Transverse colon (tissue), 4 donors: ENCODE data around the gene VPS11. TPM values are rescaled to one million over a fixed set of nuclear protein-coding genes. Genes with fewer than 3 reads are reported as not detected.

Experiments
- DNase-seq: peaks from one replicate; pipeline ENCODE4 v3.0.0-alpha.2; 2019
- H3K27ac ChIP-seq, 4 donors: fragments of 200-600 bp; sonication (generic); 2 replicates each; pipeline ENCODE4 v1.5.1; 2016 to 2018; ENCODE audit warnings: inconsistent platforms in 4 of 4
- H3K27me3 ChIP-seq: fragments of 200-600 bp; sonication (generic); 2 replicates; pipeline ENCODE4 v1.5.1; 2017; ENCODE audit warnings: inconsistent platforms
- H3K36me3 ChIP-seq, 4 donors: fragments of 200-600 bp; sonication (generic); 2 replicates each; pipeline ENCODE4 v1.5.1; 2017 to 2019; ENCODE audit warnings: inconsistent platforms in 4 of 4
- H3K4me1 ChIP-seq, 4 donors: fragments of 200-600 bp; sonication (generic); 2 replicates each; pipeline ENCODE4 v1.5.1; 2017 to 2020; ENCODE audit warnings: inconsistent platforms in 4 of 4
- H3K4me3 ChIP-seq, 4 donors: fragments of 200-600 bp; sonication (generic); 1 replicate in 1 of 4; 2 replicates in 3 of 4; pipeline versions ENCODE4 v1.5.1 to v1.6.1; 2017 to 2019; ENCODE audit warnings: inconsistent platforms in 4 of 4
- H3K9me3 ChIP-seq, 2 donors: fragments of 200-600 bp; sonication (generic); 2 replicates each; pipeline ENCODE4 v1.5.1; 2017 to 2019; ENCODE audit warnings: inconsistent platforms in 2 of 2
- EP300 ChIP-seq: sonication (generic); formaldehyde crosslinking; IDR thresholded peaks from one replicate; pipeline ENCODE4 v1.6.1; 2017; ENCODE audit warnings: antibody characterized with exemption, low read depth
- POLR2A ChIP-seq: fragments of 450-650 bp; IDR thresholded peaks from one replicate; pipeline ENCODE4 v1.6.1; 2016; ENCODE audit warnings: antibody characterized with exemption, mild to moderate bottlenecking, moderate library complexity
- POLR2AphosphoS5 ChIP-seq, 3 donors: sonication (generic); formaldehyde crosslinking; IDR thresholded peaks; one replicate each; pipeline ENCODE4 v1.6.1; 2016; ENCODE audit warnings: antibody characterized with exemption in 3 of 3
- WGBS, 2 donors: methylation state at CpG; one replicate each; pipeline ENCODE4 v1.1.5; 2018; ENCODE audit warnings: low coverage in 1 of 2; 5-methylcytosine and 5-hydroxymethylcytosine counted together
- in situ Hi-C, 4 donors: fragments of 200-750 bp; cut with MboI; loops; one replicate each; pipeline versions ENCODE4 v1.15.0 to v1.15.1; 2017; ENCODE audit warnings: low sequenced_read_pairs in 3 of 4, low pct_ligation_motif_present in 1 of 4, low pct_unique_long_range_greater_than_20kb in 1 of 4
- intact Hi-C: fragments of 100-400 bp; cut with DNase I; formaldehyde crosslinking; loops from one replicate; pipeline ENCODE4 v1.15.1; 2023; ENCODE audit warnings: low total_unique reads
- total RNA-seq, 4 donors: library from RNA; depleted of rRNA; stranded (reverse); fragments of >200 nt; gene quantifications; one replicate each; pipeline ENCODE4 v1.1.0, GENCODE V29; 2016
- TF ChIP-seq, protein P1 (sequence below), 5 experiments: fragments of 200-600 bp in 3 of 5; fragments of 450-650 bp in 2 of 5; sonication (generic) in 3 of 5; IDR thresholded peaks; 1 replicate in 2 of 5; 2 replicates in 3 of 5; pipeline ENCODE4 v1.5.1; 2016 to 2017; ENCODE audit warnings: antibody characterized with exemption in 5 of 5, inconsistent platforms in 3 of 5, mild to moderate bottlenecking in 2 of 5, moderate library complexity in 1 of 5

Gene VPS11
- total RNA-seq, 4 donors from 2014 or later, result 19.8 to 122 (median 31.2) TPM

DNA sequence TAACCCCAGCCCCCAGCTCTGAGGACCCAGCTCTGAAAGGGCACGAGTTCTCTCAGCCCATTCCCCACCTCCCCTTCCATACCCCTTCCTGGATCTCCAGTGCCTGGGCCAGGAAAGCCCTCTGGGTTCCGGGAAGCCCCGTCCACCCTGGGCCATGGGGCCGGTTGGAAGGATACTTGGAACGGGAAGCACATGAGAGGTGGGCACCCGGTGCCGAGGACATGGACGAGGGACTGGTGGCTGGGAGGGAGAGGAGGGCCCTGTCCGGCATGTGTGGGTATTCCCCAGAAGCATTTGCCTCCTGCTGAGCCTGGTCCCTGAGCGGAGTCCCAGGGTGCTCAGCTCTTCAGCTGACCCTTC lies 48.6 kb downstream of the VPS11 start:
- WGBS, 2 donors, result 93% methylated on average over 10 of the region's 10 CpGs; no CpG with 5 or more reads in 1 of the 2 donors
- H3K36me3 ChIP-seq, result peaks cover 0 to 22% (median 2%) of the 10 kb centered on the region in 4 donors
- no peak for TF ChIP-seq POLR2AphosphoS5 (IDR thresholded peaks at IDR 0.05)
- TF ChIP-seq POLR2A, result no peak
- no peak for TF ChIP-seq EP300
- TF ChIP-seq, protein P1, sequence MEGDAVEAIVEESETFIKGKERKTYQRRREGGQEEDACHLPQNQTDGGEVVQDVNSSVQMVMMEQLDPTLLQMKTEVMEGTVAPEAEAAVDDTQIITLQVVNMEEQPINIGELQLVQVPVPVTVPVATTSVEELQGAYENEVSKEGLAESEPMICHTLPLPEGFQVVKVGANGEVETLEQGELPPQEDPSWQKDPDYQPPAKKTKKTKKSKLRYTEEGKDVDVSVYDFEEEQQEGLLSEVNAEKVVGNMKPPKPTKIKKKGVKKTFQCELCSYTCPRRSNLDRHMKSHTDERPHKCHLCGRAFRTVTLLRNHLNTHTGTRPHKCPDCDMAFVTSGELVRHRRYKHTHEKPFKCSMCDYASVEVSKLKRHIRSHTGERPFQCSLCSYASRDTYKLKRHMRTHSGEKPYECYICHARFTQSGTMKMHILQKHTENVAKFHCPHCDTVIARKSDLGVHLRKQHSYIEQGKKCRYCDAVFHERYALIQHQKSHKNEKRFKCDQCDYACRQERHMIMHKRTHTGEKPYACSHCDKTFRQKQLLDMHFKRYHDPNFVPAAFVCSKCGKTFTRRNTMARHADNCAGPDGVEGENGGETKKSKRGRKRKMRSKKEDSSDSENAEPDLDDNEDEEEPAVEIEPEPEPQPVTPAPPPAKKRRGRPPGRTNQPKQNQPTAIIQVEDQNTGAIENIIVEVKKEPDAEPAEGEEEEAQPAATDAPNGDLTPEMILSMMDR (IDR thresholded peaks at IDR 0.05), result no peak
- no peak overlapping the region for H3K4me3 ChIP-seq
- H3K27me3 ChIP-seq, result no peaks in the 10 kb centered on the region
- no peak for DNase-seq
- intact Hi-C loops (no loop called here), in situ Hi-C loops (no loop called here)
- H3K4me1 ChIP-seq, result peaks cover 0 to 10% (median 6%) of the 10 kb centered on the region in 4 donors
- H3K9me3 ChIP-seq, result no peaks in the 10 kb centered on the region
- peak overlapping the region; percentile 32 to 48 (median 41) for H3K27ac ChIP-seq

DNA sequence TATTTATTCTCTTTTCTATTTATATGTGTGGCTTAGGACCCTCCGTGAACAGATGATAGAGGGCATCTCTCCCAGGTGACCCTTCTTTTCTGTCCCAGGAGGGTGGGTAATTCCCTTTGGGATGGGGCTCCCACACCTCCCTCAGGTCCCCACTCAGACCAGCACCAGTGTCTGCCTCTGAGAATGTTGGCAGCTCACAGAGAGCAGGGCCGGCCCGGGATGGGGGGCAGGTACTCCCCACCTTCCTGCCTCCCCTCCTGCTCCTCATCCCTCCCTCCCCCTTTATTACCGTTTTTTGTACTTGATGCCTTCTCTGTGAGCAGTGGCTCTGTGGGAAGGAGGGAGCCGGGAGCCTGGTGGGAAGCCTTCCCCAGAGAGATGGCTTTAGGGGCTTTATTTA lies 49.0 kb downstream of the VPS11 start:
- H3K4me1 ChIP-seq, result peaks cover 0 to 10% (median 6%) of the 10 kb centered on the region in 4 donors
- no peak for DNase-seq
- H3K4me3 ChIP-seq, result no peak overlapping the region
- WGBS, 2 donors, result 60 to 84% methylated on average over 2 to 5 of the region's 5 CpGs
- no peaks in the 10 kb centered on the region for H3K9me3 ChIP-seq
- H3K27me3 ChIP-seq, result no peaks in the 10 kb centered on the region
- intact Hi-C loops (no loop called here), in situ Hi-C loops (no loop called here)
- H3K36me3 ChIP-seq, result peaks cover 0 to 18% (median 2%) of the 10 kb centered on the region in 4 donors
- H3K27ac ChIP-seq, result peak overlapping the region; percentile 32 to 48 (median 41)
- TF ChIP-seq POLR2AphosphoS5 (IDR thresholded peaks at IDR 0.05) (no peak), POLR2A (no peak), EP300 (no peak)
- TF ChIP-seq, protein P1 (IDR thresholded peaks at IDR 0.05), result no peak

DNA sequence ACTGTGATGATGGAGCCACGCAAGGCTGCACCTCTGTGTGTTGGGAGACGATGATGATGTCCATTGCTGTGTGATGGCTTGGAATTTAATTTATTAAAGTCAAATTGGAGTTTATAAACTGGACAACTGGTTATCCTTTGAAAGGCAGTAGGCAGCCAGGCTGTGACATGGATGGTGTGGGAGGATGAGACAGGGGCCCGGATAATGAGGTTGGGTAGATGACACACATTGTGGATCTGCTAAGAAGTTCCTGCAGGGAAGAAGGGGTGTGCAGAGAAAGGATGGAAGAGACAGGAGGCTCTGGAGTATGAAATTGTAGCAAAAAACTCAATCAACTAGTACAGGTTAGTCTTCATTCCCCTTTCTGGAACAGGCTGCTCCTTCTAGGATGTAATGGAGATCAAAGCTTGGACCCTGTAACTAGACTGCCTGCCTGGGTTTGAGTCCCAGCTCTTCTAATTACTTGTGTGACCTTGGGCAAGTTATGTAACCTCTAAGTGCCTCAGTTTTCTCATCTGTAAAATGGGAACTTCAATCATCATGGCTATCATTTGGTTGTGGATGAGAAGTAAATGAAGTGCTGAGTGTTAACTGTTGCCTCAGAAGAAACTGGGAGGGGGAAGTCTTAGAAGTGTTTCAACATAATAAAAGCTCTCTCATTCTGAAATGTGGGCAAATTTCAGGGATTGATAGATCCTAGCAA lies 49.5 kb downstream of the VPS11 start:
- WGBS, 2 donors, result 93 to 100% methylated on average over 1 to 3 of the region's 3 CpGs
- DNase-seq, result no peak
- no peak overlapping the region for H3K4me3 ChIP-seq
- H3K9me3 ChIP-seq, result no peaks in the 10 kb centered on the region
- in situ Hi-C loops (no loop called here), intact Hi-C loops (no loop called here)
- peaks cover under 1 to 12% (median 9%) of the 10 kb centered on the region in 4 donors for H3K4me1 ChIP-seq
- H3K27me3 ChIP-seq, result no peaks in the 10 kb centered on the region
- TF ChIP-seq POLR2AphosphoS5 (IDR thresholded peaks at IDR 0.05) (no peak), POLR2A (no peak), EP300 (no peak)
- TF ChIP-seq, protein P1 (IDR thresholded peaks at IDR 0.05), result no peak
- no peak overlapping the region for H3K27ac ChIP-seq
- peaks cover 0 to 13% (median 2%) of the 10 kb centered on the region in 4 donors for H3K36me3 ChIP-seq

DNA sequence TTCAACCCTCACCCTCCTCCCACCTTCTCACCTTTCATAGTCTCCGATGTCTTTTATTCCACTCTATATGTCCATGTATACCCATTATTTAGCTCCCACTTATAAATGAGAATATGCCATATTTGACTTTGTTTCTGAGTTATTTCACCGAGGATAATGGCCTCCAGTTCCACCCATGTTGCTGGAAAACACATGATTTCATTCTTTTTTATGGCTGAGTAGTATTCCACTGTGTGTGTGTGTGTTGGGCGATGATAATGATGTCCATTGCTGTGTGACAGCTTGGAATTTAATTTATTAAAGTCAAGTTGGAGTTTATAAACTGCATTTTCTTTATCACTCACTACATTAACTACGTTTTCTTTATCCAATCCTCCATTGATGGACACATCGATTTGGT lies 50.6 kb downstream of the VPS11 start:
- H3K27ac ChIP-seq, result no peak overlapping the region
- TF ChIP-seq, protein P1 (IDR thresholded peaks at IDR 0.05), result no peak
- no peak for TF ChIP-seq POLR2A
- TF ChIP-seq EP300, result no peak
- TF ChIP-seq POLR2AphosphoS5 (IDR thresholded peaks at IDR 0.05), result no peak
- H3K27me3 ChIP-seq, result no peaks in the 10 kb centered on the region
- in situ Hi-C loops (no loop called here), intact Hi-C loops (no loop called here)
- H3K4me3 ChIP-seq, result no peak overlapping the region
- H3K9me3 ChIP-seq, result no peaks in the 10 kb centered on the region
- WGBS, 2 donors, result 92 to 96% methylated on average over 5 of the region's 5 CpGs
- H3K36me3 ChIP-seq, result peaks cover 0 to 10% (median 2%) of the 10 kb centered on the region in 4 donors
- no peak for DNase-seq
- H3K4me1 ChIP-seq, result peaks cover 7 to 22% (median 15%) of the 10 kb centered on the region in 4 donors
